ENCODE measurements around the gene LNPEP.

LNPEP gene

DNA sequence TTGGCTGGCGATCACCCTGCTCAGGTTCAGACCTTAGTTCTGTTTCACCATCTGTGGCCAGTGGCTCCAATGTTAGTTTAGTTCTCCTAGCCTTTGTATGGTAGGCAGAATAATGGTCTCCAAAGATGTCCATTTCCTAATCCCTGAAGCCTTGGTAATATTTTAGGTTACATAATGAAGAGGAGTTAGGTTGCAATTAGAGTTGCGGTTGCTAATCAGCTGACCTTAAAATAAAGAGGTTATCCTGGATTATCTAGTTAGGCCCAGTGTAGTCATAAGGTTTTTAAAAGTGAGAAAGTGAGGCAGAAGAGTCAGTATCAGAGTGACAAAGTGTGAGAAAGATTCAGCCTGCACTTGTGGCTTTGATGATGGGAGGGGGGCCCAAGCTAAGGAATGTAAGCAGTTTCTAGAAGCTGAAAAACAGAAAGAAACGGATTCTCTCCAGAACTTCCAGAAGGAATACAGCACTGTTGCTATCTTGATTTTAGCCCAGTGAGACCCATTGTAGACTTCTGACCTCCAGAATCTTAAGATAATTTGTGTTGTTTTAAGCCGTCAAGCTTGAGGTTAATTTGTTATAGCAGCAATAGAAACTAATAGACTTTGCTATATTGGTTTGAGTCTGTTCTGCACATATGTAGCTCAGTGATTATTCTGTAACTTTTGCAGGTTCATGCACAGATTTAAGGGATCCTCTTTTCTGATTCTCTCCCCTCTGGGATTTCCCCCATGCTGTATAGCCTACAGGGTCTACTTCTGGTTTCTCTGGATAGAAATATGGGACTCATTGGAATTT lies 21.6 kb downstream of the LNPEP start:
- no peak for DNase-seq (ENCODE audit: extremely low read depth in 1 of 2, low read depth in 1 of 2)

DNA sequence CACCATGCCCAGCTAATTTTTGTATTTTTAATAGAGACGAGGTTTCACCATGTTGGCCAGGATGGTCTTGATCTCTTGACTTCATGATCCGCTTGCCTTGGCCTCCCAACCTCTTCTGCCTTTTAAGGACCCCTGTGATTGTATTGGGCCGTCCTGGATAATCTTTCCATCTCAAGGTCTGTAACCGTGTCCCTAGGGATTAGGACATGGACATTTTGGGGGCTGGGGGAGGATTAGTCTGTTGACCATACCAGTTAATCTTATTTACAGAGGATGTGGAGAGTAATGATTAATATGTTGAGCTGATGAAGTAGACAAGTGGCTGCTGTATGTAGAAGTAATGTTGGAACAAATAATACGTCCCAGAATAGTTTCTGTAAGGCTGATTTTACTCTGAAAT lies 23.1 kb downstream of the LNPEP start:
- no peak for DNase-seq (ENCODE audit: extremely low read depth in 1 of 2, low read depth in 1 of 2)

DNA sequence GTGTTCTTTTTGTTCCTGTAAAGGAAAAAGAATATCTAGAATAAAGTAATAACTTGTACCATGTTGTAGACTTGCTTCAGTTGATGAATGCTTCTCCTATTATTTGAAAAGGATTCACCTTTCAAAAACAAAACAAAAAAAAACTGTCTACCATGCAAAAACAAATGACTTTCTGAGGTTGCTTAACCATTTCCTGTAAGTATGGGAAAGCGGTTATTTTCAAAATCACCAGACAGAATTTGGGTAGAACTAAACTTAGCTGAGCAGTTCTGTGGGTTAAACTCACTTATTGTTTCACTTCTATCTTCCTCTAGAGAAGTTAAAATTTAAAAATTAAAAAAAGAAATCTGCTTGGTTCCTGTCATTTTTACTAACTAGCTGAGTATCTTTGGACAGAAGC lies 25.2 kb downstream of the LNPEP start:
- DNase-seq (ENCODE audit: extremely low read depth in 1 of 2, low read depth in 1 of 2) = no peak

DNA sequence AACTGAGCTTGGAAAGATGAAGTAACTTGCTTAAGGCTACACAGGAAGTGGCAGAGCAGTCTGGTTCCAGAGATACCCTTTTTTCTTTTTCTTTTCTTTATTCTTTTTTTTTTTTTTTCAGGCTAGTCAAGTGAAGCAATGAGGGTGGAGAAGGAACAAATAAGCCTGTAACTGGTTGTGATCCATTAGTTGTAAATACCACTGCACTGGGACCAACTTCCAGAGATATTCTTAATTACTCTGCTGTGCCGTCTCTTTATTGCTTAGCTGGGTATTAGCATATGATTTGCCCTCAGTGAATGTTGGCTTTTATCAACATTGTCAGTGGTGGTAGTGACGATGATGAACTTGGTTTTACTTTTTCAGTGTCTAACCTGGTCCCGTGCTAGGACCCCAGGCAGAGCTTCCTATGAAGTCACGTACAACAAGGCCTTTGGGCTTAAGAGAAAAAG lies 26.7 kb downstream of the LNPEP start:
- no peak for DNase-seq (ENCODE audit: extremely low read depth in 1 of 2, low read depth in 1 of 2)

DNA sequence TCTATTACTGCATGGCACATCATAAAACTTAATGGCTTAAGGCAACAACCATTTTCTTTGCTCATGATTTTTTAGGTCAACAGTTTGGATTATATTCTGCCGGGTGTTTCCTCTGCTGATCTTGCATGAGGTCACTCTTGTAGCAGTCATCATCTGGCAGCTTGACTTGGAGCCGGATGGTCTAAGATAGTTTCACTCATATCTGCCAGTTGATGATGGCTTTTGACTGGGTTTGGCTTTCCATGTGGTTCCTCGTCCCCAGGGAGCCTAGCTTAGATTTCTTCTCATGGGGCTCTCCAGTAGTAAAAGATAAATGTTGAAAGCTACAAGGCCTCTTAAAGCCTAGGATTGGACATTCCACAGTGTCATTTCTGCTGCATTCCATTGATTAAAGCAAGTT lies 27.4 kb downstream of the LNPEP start:
- no peak for DNase-seq (ENCODE audit: extremely low read depth in 1 of 2, low read depth in 1 of 2)

DNA sequence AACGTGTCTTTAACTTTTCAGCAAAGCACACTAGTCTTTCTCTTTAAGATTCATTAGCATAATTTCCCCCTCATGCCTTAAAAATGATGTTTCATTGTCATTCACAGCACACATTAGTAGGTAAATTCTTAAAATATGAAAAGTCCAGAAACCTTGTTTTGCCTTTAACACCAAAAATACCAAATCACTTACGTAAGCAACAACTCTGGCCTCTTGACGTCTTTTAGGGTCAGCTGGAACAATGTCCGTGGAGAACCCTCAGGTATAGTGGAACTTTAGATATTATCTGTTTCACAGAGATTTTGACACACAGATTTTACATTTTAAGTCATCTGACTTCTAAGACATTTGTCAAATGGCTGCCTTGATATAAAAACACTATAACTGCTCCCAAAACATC lies 30.9 kb downstream of the LNPEP start:
- DNase-seq (ENCODE audit: extremely low read depth in 1 of 2, low read depth in 1 of 2) = no peak

DNA sequence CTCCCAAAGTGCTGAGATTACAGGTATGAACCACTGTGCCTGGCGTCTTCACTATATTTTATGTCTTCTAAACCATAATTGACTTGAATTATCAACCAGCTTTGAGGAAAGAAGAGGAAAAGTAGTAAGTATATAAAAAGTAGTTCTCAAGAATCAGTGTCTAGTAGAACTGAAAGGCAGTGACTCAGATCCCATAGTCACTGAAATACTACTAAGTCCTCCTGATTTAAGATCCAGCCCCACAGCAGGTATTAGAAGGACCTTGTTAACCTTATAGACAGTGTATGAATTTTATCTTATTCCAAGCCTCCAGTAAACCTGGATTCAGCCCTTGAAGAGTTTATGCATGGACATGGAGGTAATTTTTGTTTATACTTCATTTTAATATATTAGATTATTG lies 31.5 kb downstream of the LNPEP start:
- DNase-seq (ENCODE audit: extremely low read depth in 1 of 2, low read depth in 1 of 2) = no peak

DNA sequence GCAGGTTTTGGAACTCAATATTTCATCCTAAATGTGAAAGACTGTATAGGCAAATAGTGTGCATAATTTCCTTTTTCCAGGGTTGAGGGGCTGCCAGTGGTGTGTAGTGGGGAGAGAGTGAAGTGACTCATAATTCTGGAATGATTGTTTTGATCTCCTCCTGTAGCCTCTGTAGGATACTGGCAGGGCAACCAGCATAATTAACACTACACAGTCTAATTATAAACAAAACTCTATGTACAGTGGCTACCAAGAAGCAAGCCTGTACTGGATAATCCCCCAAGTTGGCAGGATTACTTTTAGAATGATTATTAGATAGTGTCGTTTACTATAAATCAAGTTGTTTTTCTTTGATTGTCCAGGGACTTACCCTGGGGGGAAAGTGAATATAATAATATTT lies 32.2 kb downstream of the LNPEP start:
- no peak for DNase-seq (ENCODE audit: extremely low read depth in 1 of 2, low read depth in 1 of 2)

DNA sequence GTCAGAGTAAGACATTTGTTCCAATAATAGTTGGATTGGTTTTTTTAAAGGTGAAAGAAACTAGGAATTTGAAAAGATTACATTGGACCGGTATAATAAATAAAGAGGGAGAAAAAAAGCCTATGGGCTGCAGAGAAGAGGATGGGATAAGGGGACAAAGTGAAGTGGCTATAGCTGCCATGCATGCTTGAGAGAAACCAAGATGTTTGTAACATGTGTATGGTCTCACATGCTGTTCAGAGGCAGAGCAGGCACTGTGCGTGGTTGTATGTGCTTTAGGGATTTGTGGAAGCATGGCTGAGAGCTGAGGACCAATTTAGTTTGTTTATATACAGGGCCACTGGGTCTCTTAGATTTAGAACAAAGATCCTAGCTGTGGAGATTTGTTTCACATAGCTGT lies 32.7 kb downstream of the LNPEP start:
- DNase-seq (ENCODE audit: extremely low read depth in 1 of 2, low read depth in 1 of 2) = no peak

DNA sequence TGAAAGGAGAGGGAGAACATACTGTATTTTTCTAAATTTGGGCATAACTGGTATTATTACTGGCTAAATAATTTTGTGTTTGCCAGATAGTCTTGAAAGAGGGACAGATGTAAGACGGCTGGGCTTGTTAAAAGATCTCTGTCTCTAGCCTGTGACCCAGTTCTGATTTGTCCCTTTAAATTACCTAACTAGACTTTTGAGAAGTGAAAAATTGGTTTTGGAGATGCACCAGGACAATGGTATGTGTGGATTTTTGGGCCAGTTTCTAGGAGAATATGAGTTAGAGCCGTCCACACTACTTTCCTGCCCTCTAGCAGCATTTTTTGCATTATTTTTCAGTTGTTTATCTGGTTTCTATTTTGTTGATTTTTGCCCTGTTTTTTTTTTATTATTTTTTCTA lies 33.5 kb downstream of the LNPEP start:
- no peak for DNase-seq (ENCODE audit: extremely low read depth in 1 of 2, low read depth in 1 of 2)

DNA sequence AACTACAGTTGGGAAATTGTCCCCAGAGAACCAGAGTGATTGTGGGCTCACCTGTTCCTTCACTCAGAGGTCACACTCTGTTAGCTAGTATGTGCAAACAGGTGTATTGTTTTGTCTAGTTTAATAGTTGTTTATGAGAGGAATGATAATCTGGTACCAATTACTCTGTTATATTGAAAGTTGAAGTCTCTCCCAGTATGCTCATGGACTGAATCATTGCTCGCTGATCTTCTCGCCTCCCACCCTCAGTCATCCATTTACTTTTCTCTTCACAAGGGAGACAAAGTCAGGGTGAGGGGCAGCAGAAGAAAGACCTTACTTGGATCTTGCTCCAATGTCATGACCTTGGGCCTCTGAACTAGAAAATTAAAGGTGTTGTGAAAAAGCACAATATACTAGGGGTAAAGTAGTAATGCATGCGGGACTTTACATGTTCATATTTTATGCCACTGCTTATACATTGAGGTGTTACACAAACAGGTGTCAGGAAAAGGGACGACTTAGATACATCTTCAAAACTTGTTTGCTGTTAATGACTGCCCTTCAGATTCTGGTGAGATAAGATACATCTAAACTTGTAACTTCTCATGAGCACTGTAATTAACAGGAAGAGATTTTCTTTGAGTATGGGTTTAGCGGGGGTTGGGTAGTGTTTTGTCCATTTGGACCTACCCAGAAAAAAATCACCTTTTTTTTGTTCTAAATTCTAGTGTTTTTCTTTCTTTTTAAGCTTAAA lies 36.9 kb downstream of the LNPEP start:
- no peak for DNase-seq (ENCODE audit: extremely low read depth in 1 of 2, low read depth in 1 of 2)

DNA sequence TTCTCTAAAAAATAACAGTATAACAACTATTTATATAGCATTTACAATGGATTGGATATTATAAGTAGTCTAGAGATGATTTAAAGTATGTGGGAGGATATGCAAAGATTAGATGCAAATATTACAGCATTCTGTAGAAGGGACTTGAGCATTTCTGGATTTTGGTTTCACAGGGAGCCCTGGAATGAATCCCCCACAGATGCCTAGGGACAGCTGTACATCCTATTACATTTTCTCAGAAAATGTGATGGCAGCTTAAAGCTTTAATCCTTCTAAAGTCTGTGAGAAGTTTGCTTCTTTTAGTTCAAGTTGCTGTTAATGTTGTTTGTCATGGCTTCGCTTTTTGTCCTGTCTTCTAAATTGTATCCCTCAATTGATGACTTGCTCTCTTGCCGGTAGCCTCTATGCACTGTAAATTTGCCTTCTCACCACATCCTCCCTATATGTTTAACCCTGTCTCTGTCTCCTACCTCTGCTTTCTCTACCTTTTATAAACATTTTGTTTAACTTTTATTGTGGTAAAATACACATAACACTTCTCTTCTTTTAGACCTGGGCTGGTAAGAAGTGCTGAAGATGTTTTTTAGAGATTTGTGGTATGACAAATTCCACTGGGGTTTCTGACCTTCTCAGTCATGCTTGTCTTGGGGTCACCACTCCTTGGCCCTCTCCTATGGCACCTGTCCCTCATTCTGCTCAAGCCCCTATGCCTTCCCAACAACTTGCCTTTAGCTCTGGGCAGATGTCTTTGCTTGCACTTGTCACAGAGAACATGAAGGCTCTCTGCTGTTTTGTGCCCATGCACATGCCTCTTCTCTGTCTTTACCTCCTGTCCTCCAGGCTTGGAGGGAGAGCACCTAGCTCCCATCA lies 37.9 kb downstream of the LNPEP start:
- DNase-seq (ENCODE audit: extremely low read depth in 1 of 2, low read depth in 1 of 2) = no peak

DNA sequence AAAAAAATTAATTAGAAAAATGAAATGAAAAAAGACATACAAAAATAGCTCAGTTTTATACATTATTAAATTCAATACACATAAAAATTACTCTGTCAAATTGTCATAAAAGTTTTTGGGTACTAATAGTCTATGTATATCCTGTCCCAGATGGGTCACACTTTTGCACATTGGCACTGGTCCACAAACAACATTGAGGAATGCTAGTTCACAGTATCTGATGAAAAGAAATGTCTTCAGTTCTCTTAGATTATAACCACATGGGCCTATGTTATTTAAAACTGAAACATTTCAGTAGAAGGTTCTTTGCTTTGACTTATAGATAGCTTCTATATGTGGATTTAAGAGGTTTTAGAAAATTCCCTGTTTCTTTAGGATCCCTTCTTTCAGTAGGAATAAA lies 39.8 kb downstream of the LNPEP start:
- no peak for DNase-seq (ENCODE audit: extremely low read depth in 1 of 2, low read depth in 1 of 2)

DNA sequence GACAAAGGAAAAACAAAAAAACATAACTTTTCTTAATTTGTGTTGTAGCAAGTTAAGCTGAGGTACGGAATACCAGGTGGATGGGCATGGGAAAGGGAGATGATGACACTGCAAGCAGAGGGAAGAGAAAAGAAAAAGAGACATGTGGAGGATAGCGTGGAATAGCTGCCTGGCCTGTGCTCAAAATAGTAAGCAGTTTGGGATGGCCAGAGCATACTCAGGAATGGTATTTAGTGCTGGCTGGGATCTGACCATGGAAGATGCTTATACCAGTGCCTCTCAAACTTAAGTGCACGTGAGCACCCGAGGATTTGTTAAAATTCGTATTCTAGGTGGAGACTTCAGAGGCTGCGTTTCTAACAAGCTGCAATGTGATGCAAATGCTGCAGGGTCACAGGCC lies 41.3 kb downstream of the LNPEP start:
- no peak for DNase-seq (ENCODE audit: extremely low read depth in 1 of 2, low read depth in 1 of 2)

DNA sequence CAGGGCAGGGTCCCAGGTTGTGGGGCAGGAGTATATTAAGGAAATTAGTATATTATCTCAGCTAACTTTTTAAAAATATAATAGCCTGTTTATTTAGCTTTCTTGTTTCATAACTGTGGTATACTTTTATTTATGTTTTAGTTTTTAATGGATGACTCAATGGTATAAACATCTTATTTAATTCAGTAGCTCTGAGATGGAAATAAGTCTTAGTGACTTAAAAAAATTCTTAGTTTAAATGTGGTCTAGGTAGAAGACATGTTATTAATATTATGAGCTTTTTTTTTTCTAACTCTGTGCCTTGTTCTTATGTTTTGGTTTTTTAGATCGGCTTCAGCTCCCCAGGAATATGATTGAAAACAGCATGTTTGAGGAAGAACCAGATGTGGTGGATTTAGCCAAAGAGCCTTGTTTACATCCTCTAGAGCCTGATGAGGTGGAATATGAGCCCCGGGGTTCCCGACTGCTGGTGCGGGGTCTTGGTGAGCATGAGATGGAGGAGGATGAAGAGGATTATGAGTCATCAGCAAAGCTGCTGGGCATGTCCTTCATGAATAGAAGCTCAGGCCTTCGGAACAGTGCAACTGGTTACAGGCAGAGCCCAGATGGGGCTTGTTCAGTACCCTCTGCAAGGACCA lies 43.1 kb downstream of the LNPEP start:
- no peak for DNase-seq (ENCODE audit: extremely low read depth in 1 of 2, low read depth in 1 of 2)

DNA sequence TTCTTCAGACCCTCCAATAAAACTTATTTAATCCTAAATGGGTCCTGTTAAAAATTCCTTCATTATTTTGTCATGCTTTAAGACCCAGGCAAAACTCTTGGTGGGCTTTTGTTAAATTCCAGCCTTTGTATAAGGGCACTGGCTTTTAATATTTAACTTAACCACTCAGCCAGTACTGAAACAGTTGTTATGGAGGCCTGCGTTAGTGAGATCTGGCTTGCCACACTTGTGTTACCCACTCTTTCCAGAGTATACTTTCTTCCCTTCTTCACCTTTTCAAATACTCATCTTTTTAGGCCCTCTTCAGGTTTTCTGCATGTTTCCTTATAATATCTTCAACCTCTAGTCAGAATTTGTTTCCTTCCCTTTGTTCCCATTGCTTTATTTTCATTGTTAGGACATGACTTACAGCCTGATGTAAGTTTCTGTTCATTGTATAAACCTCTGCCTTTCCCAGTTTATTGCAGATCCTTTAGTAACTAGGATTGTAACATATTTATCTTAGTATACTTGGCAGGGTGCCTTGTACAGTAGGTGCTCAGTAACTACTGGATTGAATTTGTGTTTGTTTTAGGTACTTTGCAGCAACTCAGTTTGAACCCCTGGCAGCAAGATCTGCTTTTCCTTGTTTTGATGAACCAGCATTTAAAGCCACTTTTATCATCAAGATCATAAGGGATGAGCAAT lies 48.8 kb downstream of the LNPEP start:
- no peak for DNase-seq (ENCODE audit: extremely low read depth in 1 of 2, low read depth in 1 of 2)

DNA sequence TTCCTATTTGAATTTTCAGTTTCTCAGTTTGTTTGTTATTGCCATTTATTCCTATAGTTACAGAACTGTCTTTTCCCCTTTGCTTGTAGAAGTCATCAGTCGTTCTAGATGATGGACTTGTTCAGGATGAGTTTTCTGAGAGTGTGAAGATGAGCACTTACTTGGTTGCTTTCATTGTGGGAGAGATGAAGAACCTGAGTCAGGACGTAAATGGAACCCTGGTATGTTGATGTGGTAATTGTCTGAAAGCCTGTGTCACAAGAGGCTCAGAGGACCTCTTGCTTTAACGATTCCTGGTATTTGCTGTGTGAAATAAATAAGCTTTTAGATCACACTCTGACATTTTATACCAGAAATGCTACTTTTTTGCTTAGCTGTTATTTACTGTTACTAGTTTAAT lies 50.6 kb downstream of the LNPEP start:
- no peak for DNase-seq (ENCODE audit: extremely low read depth in 1 of 2, low read depth in 1 of 2)

DNA sequence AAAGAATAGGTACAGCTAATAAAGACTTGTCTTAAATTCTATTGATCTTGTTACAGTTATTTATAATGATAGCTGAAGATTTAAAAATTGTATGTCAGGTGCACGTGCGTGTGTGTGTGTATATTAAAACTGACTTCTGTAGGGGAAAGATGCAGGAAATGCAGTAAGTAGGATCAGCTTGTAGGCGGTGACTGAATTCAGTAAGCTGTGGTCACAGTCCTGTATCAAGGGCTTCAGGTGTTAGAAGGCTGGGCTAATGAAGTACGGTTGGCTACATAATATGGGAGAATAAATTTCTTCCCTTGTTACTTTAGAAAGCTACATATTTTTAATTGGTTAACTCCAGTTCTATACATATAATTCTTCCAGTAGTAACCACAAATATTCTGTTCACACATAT lies 54.2 kb downstream of the LNPEP start:
- DNase-seq (ENCODE audit: extremely low read depth in 1 of 2, low read depth in 1 of 2) = no peak

DNA sequence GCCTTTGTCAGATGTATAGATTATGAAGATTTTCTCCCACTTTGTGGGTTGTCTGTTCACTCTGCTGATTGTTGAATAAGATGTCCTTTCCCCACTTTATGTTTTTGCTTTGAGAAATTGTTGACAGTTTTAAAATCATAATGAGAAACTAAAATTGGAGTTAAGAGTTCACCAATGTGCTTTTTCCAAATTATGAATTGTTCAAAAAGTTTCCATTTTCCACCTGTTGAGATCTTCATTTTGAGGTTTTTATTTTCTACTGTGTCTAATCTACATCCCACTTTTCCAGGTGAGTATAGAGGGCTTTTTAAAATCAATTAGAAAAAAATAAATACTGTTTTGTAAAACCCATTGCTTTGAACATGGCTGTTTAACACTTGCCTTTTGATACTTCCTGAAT lies 55.8 kb downstream of the LNPEP start:
- DNase-seq (ENCODE audit: extremely low read depth in 1 of 2, low read depth in 1 of 2) = no peak

DNA sequence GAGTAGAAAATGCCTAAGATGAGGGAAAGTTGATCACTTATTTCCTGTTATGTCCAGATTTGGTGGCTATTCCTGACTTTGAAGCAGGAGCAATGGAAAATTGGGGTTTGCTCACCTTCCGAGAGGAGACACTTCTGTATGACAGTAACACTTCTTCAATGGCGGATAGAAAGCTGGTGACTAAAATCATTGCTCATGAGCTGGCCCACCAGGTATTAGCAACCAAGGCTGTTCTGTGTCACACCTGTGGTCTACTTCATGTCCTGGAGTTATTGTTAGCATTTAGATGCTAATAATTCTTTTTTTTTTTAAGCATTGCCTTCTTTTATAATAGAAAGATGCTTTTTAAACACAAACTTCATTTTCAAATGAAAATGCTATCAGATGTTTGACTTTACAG lies 57.9 kb downstream of the LNPEP start:
- no peak for DNase-seq (ENCODE audit: extremely low read depth in 1 of 2, low read depth in 1 of 2)

DNA sequence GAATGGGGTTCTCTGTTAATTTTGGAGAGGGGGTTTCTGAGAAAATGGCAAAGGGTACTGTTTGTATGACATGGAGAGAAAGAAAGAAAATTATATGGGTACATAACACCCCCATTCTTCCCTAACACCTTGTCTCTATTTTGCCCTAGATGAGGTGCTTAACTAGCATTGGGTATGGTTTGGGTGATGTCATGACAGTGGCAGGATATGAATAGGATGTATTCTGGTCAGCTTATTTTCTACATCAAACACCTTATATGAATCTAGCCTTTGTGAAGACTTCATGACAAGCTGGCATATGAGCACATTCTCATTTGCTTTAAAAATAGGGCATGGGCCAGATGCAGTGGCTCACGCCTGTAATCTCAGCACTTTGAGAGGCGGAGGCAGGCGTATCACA lies 58.6 kb downstream of the LNPEP start:
- DNase-seq (ENCODE audit: extremely low read depth in 1 of 2, low read depth in 1 of 2) = no peak

All from activated CD8-positive, alpha-beta memory T cell treated with anti-CD3 and anti-CD28 coated beads for 1 hour (primary cell).